LNCAP (cell line): ENCODE results near the gene SPTLC2.

Experiments
- CTCF ChIP-seq: fragments of 450-650 bp; IDR thresholded peaks from 2 replicates; pipeline ENCODE4 v1.5.1; 2017; ENCODE audit warnings: mild to moderate bottlenecking

The SPTLC2 gene

DNA sequence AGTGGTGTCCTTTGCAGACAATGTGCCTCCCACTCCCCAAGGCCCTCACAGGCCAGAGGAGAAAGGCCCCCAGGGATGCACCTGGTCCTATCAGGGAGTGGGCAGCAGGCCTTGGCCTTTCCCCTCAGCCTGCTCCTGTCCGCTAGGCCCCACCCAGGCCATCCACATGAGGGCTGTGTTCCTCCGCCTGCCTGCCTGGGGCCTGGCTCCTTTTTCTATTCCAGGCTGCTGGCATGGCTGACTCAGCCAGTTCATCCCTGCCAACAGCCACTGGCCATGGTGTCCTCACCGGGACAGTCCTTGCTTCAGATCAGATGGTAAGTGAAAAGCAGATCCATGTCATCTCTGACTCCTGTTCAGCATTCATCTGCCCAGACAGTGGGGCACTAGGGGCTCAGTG lies 131.2 kb downstream of the SPTLC2 start:
- TF ChIP-seq CTCF: no peak

DNA sequence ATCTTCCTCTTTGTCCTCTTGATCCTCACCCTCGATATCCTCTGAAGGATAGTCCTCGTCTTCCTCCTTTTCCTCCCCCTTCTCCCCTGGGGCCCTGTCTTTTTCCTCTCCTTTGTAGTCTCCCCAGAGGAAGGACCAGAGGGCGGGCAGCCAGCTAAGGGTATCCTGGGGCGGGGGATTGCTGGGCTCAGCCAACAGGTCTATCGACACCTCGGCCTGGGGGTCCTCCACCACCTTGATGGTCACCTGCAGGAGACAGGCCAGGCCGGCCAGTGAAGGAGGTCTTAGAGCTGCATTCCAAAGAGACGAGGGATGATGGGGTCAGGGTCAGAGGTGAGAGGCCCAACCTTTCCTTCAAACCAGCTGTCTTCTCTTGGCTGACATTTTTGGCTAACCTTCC lies 134.0 kb downstream of the SPTLC2 start:
- TF ChIP-seq CTCF: no peak

- TF ChIP-seq CTCF: no peak
Observed at GRCh38 chr14:77478796-77479195, 137.6 kb downstream of the SPTLC2 start.

DNA sequence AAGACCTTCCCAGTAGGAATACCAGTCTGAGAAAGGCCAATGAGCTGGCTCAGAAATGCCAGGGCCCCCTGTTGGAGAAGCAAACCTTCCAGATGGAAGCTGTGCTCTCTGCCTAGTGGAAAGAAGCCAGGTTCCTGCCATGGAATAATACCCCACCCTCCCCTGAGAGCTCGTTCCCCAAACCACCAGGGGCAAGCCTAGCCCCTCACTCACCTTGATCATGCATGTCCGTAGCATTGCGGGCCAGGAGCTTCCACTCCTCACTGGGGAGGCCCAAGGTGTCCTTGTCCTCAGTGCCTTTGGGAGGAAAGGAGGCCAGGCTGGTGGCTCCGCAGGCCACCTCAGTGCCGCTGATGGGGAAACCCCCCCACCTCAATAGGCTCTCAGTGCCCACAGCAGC lies 138.4 kb downstream of the SPTLC2 start:
- no peak for TF ChIP-seq CTCF

DNA sequence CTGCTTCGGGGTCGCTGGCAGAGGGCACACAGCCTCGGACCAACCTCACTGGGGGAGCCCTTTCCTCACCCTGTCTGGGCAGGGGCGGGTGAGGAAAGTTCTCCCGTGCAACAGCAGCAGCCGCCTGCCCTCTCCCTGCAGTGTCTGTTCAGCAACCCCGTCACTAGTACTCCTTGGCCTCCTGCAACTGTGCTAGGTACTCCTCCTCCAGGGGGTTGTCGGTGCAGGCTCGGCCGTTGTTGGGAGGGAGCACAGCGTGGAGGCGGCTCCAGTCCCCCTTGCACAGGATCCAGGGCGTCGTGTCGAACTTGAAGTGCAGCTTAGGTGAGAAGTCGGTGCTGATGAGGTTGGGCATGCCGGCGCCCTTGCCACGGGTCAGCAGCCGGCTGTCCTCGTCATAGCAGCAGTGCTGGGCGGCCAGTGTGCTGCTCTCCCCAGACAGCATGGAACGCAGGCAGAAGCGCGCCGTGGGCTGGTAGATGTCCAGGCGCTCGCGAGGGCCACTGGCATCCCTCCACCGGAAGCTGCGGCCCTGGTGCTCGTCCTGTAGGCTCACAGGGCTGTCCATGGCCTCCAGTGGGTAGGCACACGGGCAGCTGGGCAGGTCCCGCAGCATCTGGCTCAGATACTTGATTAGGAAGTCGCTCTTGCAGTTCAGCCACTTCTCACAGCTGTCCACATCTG lies 140.9 kb downstream of the SPTLC2 start:
- no peak for TF ChIP-seq CTCF

DNA sequence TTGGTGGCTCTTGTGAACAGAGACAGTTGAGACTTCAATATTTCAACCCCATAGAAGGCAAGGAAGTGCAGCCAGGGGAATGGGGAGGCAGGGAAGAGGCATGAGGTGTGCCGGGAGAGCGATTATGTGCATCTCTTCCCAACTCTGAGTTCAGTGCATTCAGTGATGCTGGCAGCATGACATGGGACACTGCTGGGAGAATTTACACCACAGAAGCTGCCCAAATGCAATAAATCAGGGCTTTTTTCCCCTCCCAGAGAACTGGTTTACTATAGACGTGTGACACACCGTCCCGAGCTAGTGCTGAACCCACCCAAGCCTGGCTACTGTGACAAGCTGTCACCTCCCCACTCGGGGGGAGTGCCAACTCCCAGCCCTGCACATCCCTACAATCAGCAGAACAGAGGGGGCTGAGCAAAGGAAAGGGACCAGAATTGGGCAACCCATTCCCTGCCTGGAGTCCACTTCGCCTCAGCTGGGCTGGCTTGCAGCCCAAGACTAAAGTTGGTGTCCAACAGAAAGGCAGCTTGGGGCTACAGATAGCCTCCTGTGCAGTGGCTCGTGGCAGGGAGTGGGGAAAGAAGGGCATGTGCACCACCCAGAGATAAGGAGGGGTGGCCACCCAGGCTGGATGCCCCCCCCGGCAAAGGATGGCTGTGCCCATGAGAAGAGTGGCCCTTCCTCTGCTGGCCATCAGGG lies 141.8 kb downstream of the SPTLC2 start:
- no peak for TF ChIP-seq CTCF

- no peak for TF ChIP-seq CTCF
Observed at GRCh38 chr14:77473921-77474320, 142.5 kb downstream of the SPTLC2 start.
